ENCODE measurements around the gene PAM. TPM values are rescaled to one million over a fixed set of nuclear protein-coding genes. Genes with fewer than 3 reads are reported as not detected.

The PAM gene
- total and polyA plus RNA-seq, 5 experiments from 2014 or later, result 8.0 to 15.9 (median 9.7) TPM

- H3K4me3 Mint-ChIP-seq, result no peak overlapping the region
- H3K9me3 Mint-ChIP-seq, result no peaks in the 10 kb centered on the region
- no peak overlapping the region for H3K27ac Mint-ChIP-seq
- POLR2A ChIA-PET, result no interaction called here
- peaks cover 0 to 2% (median 0%) of the 10 kb centered on the region in 3 donors for H3K36me3 Mint-ChIP-seq
- ATAC-seq (no peak), DNase-seq (no peak)
- peaks cover 0 to 8% (median 3%) of the 10 kb centered on the region in 4 donors for H3K4me1 Mint-ChIP-seq
- H3K27me3 Mint-ChIP-seq, result no peaks in the 10 kb centered on the region
Observed at GRCh38 chr5:102792705-102793104, 37.6 kb downstream of the PAM start.

GRCh38 chr5:102794047-102794446 lies 38.9 kb downstream of the PAM start:
- Mint-ChIP-seq H3K36me3 (peaks cover 0 to 2% (median 0%) of the 10 kb centered on the region in 3 donors), H3K9me3 (no peaks in the 10 kb centered on the region), H3K4me3 (no peak overlapping the region), H3K27ac (no peak overlapping the region), H3K27me3 (no peaks in the 10 kb centered on the region), H3K4me1 (peaks cover 3 to 14% (median 11%) of the 10 kb centered on the region in 4 donors)
- DNase-seq, result no peak
- ATAC-seq, result no peak
- POLR2A ChIA-PET, result no interaction called here

- POLR2A ChIA-PET, result no interaction called here
- Mint-ChIP-seq H3K36me3 (peaks cover 0 to 2% (median 0%) of the 10 kb centered on the region in 3 donors), H3K9me3 (no peaks in the 10 kb centered on the region), H3K4me3 (no peak overlapping the region), H3K27ac (no peak overlapping the region), H3K4me1 (peaks cover 3 to 17% (median 13%) of the 10 kb centered on the region in 4 donors), H3K27me3 (no peaks in the 10 kb centered on the region)
- ATAC-seq (no peak), DNase-seq (no peak)
Observed at GRCh38 chr5:102794677-102795331, 39.7 kb downstream of the PAM start.

- H3K27me3 Mint-ChIP-seq, result no peaks in the 10 kb centered on the region
- H3K9me3 Mint-ChIP-seq, result no peaks in the 10 kb centered on the region
- DNase-seq (no peak), ATAC-seq (no peak)
- H3K4me3 Mint-ChIP-seq, result no peak overlapping the region
- H3K36me3 Mint-ChIP-seq, result peaks cover 0 to 2% (median 0%) of the 10 kb centered on the region in 3 donors
- H3K4me1 Mint-ChIP-seq, result peaks cover 3 to 24% (median 20%) of the 10 kb centered on the region in 4 donors
- H3K27ac Mint-ChIP-seq, result no peak overlapping the region
- POLR2A ChIA-PET, result no interaction called here
Observed at GRCh38 chr5:102795526-102795925, 40.4 kb downstream of the PAM start.

GRCh38 chr5:102796009-102796408 lies 40.9 kb downstream of the PAM start:
- H3K4me3 Mint-ChIP-seq, result no peak overlapping the region
- no peaks in the 10 kb centered on the region for H3K27me3 Mint-ChIP-seq
- H3K9me3 Mint-ChIP-seq, result no peaks in the 10 kb centered on the region
- peaks cover 5 to 29% (median 23%) of the 10 kb centered on the region in 4 donors for H3K4me1 Mint-ChIP-seq
- DNase-seq, result no peak
- POLR2A ChIA-PET, result no interaction called here
- no peak for ATAC-seq
- H3K27ac Mint-ChIP-seq, result no peak overlapping the region
- H3K36me3 Mint-ChIP-seq, result peaks cover 0 to 2% (median 0%) of the 10 kb centered on the region in 3 donors

- Mint-ChIP-seq H3K4me3 (no peak overlapping the region), H3K27me3 (no peaks in the 10 kb centered on the region), H3K27ac (no peak overlapping the region), H3K9me3 (no peaks in the 10 kb centered on the region), H3K4me1 (peaks cover 7 to 33% (median 27%) of the 10 kb centered on the region in 4 donors), H3K36me3 (peaks cover 0 to 2% (median 0%) of the 10 kb centered on the region in 3 donors)
- ATAC-seq (no peak), DNase-seq (no peak)
- POLR2A ChIA-PET, result no interaction called here
Observed at GRCh38 chr5:102796498-102796897, 41.4 kb downstream of the PAM start.

GRCh38 chr5:102797322-102797884 lies 42.3 kb downstream of the PAM start:
- ATAC-seq, result no peak
- H3K4me3 Mint-ChIP-seq, result no peak overlapping the region
- H3K27ac Mint-ChIP-seq, result no peak overlapping the region

GRCh38 chr5:102798104-102798785 lies 43.1 kb downstream of the PAM start:
- no peak overlapping the region for H3K27ac Mint-ChIP-seq

More at GRCh38 chr5:102797322-102797884, 42.3 kb downstream of the PAM start:
- POLR2A ChIA-PET, result no interaction called here
- H3K9me3 Mint-ChIP-seq, result no peaks in the 10 kb centered on the region
- no peak for DNase-seq
- peaks cover 12 to 42% (median 33%) of the 10 kb centered on the region in 4 donors for H3K4me1 Mint-ChIP-seq
- no peaks in the 10 kb centered on the region for H3K27me3 Mint-ChIP-seq
- peaks cover 0 to 2% (median 0%) of the 10 kb centered on the region in 3 donors for H3K36me3 Mint-ChIP-seq

GRCh38 chr5:102799017-102799416 lies 43.9 kb downstream of the PAM start:
- no peaks in the 10 kb centered on the region for H3K9me3 Mint-ChIP-seq
- peaks cover 16 to 42% (median 37%) of the 10 kb centered on the region in 4 donors for H3K4me1 Mint-ChIP-seq
- ATAC-seq (no peak), DNase-seq (no peak)
- POLR2A ChIA-PET, result no interaction called here
- peaks cover 0 to 2% (median 0%) of the 10 kb centered on the region in 3 donors for H3K36me3 Mint-ChIP-seq
- peaks cover 0 to 5% (median 0%) of the 10 kb centered on the region in 5 donors for H3K27me3 Mint-ChIP-seq
- H3K27ac Mint-ChIP-seq, result no peak overlapping the region
- H3K4me3 Mint-ChIP-seq, result no peak overlapping the region

More at GRCh38 chr5:102798104-102798785, 43.1 kb downstream of the PAM start:
- Mint-ChIP-seq H3K4me1 (peaks cover 16 to 42% (median 37%) of the 10 kb centered on the region in 4 donors), H3K9me3 (no peaks in the 10 kb centered on the region), H3K4me3 (no peak overlapping the region), H3K27me3 (peaks cover 0 to 5% (median 0%) of the 10 kb centered on the region in 5 donors), H3K36me3 (peaks cover 0 to 2% (median 0%) of the 10 kb centered on the region in 3 donors)
- POLR2A ChIA-PET, result no interaction called here
- no peak for ATAC-seq
- no peak for DNase-seq

GRCh38 chr5:102800427-102800826 lies 45.3 kb downstream of the PAM start:
- POLR2A ChIA-PET, result interaction anchor here (1.0 kb wide), 1 partner anchor 312 kb away, joined by 4 read pairs; no protein-coding TSS in a partner anchor
- DNase-seq, result no peak
- no peak for ATAC-seq
- H3K36me3 Mint-ChIP-seq, result peaks cover 0 to 2% (median 0%) of the 10 kb centered on the region in 3 donors
- no peaks in the 10 kb centered on the region for H3K9me3 Mint-ChIP-seq
- peaks cover 0 to 5% (median 0%) of the 10 kb centered on the region in 5 donors for H3K27me3 Mint-ChIP-seq
- no peak overlapping the region for H3K27ac Mint-ChIP-seq
- H3K4me1 Mint-ChIP-seq, result peaks cover 16 to 42% (median 37%) of the 10 kb centered on the region in 4 donors
- H3K4me3 Mint-ChIP-seq, result no peak overlapping the region

- POLR2A ChIA-PET, result interaction anchor here (1.0 kb wide), 1 partner anchor 312 kb away, joined by 4 read pairs; no protein-coding TSS in a partner anchor
- ATAC-seq, result peak; percentile 97 to 100
- DNase-seq, result peak in 8 of 10 donors; percentile 5 to 68 (median 42)
- peak overlapping the region in 2 of 10 donors; percentile 5 to 24 for H3K27ac Mint-ChIP-seq
- H3K4me1 Mint-ChIP-seq, result peaks cover 16 to 42% (median 34%) of the 10 kb centered on the region in 4 donors
- peaks cover 0 to 5% (median 0%) of the 10 kb centered on the region in 5 donors for H3K27me3 Mint-ChIP-seq
- peak overlapping the region in 9 of 10 donors; percentile 5 to 74 (median 46) for H3K4me3 Mint-ChIP-seq
- no peaks in the 10 kb centered on the region for H3K9me3 Mint-ChIP-seq
- peaks cover 0 to under 1% (median 0%) of the 10 kb centered on the region in 3 donors for H3K36me3 Mint-ChIP-seq
Observed at GRCh38 chr5:102801371-102801770, 46.3 kb downstream of the PAM start.

GRCh38 chr5:102802708-102803458 lies 47.8 kb downstream of the PAM start:
- DNase-seq (no peak), ATAC-seq (no peak)
- no peak overlapping the region for H3K4me3 Mint-ChIP-seq
- H3K36me3 Mint-ChIP-seq, result no peaks in the 10 kb centered on the region
- H3K27ac Mint-ChIP-seq, result no peak overlapping the region
- peaks cover 18 to 46% (median 35%) of the 10 kb centered on the region in 4 donors for H3K4me1 Mint-ChIP-seq
- peaks cover 0 to 5% (median 0%) of the 10 kb centered on the region in 5 donors for H3K27me3 Mint-ChIP-seq
- POLR2A ChIA-PET, result no interaction called here
- no peaks in the 10 kb centered on the region for H3K9me3 Mint-ChIP-seq
